Endothelial cell of umbilical vein (primary cell): ENCODE measurements around the gene NCEH1. TPM values are rescaled to one million over a fixed set of nuclear protein-coding genes. Genes with fewer than 3 reads are reported as not detected.

Source experiments
- BruUV-seq: library from RNA; stranded (reverse); fragments of 400-500 nt; replicated peaks from 2 replicates; lab custom pipeline; 2021; lab: Mats Ljungman, UMichigan
- CTCF ChIA-PET: fragments of 300-600, 350-600 bp; sonication (Branson Sonifier 250); formaldehyde crosslinking; loops from one replicate; lab custom pipeline; 2021; ENCODE audit warnings: antibody characterized with exemption, inconsistent platforms; lab: Charles Lee
- POLR2A ChIA-PET: fragments of 300-600, 350-600 bp; sonication (Branson Sonifier 250); formaldehyde crosslinking; loops from one replicate; lab custom pipeline; 2021; ENCODE audit warnings: antibody characterized with exemption, inconsistent platforms; lab: Charles Lee
- DNase-seq: peaks from one replicate; pipeline ENCODE4 v3.0.0-alpha.2; 2011; ENCODE audit warnings: low read depth, low spot score
- FAIRE-seq: peaks from 2 replicates; lab custom pipeline; 2011; peaks lifted over from hg19 to GRCh38; lab: Jason Lieb, UNC
- H2AFZ ChIP-seq: 2 replicates; pipeline ENCODE4 v1.6.0; 2012; ENCODE audit warnings: low read depth, low read length, control low read depth, inconsistent platforms
- H3K27ac ChIP-seq: 2 replicates; pipeline ENCODE4 v1.5.1; 2011; ENCODE audit warnings: low read depth, mild to moderate bottlenecking, control low read depth, low read length, moderate library complexity; ENCODE audit not compliant: insufficient read depth
- H3K27me3 ChIP-seq, 2 experiments: 2 replicates each; pipeline versions ENCODE4 v1.6.0 to v1.6.1; 2011; ENCODE audit warnings: low read length in 2 of 2, mixed read lengths in 1 of 2; ENCODE audit not compliant: control insufficient read depth in 2 of 2, insufficient read depth in 2 of 2
- H3K36me3 ChIP-seq, 2 experiments: 2 replicates in 1 of 2; 3 replicates in 1 of 2; pipeline ENCODE4 v1.5.1; 2011; ENCODE audit warnings: low read length in 2 of 2, mild to moderate bottlenecking in 1 of 2, moderate library complexity in 1 of 2; ENCODE audit not compliant: control insufficient read depth in 2 of 2, insufficient read depth in 2 of 2; ENCODE audit errors: extremely low read depth in 1 of 2
- H3K4me1 ChIP-seq: 3 replicates; pipeline ENCODE4 v1.5.1; 2011; ENCODE audit warnings: mild to moderate bottlenecking, low read length; ENCODE audit not compliant: control insufficient read depth, insufficient read depth; ENCODE audit errors: extremely low read depth
- H3K4me2 ChIP-seq: 2 replicates; pipeline ENCODE4 v1.6.1; 2011; ENCODE audit warnings: low read length, control low read depth, mixed read lengths; ENCODE audit not compliant: insufficient read depth
- H3K4me3 ChIP-seq, 3 experiments: fragments of 200-600 bp in 1 of 3; sonication (generic), shearing (Covaris generic) in 1 of 3; replicated peaks in 1 of 3; 2 replicates each; pipeline ENCODE4 v1.5.1; 2011 to 2016; ENCODE audit warnings: control low read depth in 3 of 3, low read length in 3 of 3, mild to moderate bottlenecking in 2 of 3, inconsistent platforms in 1 of 3, low read depth in 1 of 3, moderate library complexity in 1 of 3; ENCODE audit not compliant: insufficient read depth in 1 of 3
- H3K79me2 ChIP-seq: 2 replicates; pipeline ENCODE4 v1.6.0; 2012; ENCODE audit warnings: low read length, inconsistent platforms; ENCODE audit not compliant: control insufficient read depth, insufficient read depth
- H3K9ac ChIP-seq: replicated peaks from 2 replicates; pipeline ENCODE3; 2011; ENCODE audit warnings: low read length, control low read depth; ENCODE audit not compliant: insufficient read depth; ENCODE audit errors: extremely low read depth
- H3K9me1 ChIP-seq: replicated peaks from 3 replicates; pipeline ENCODE4 v1.6.0; 2011; ENCODE audit warnings: mild to moderate bottlenecking, low read length; ENCODE audit not compliant: control insufficient read depth, insufficient read depth; ENCODE audit errors: extremely low read depth
- H3K9me3 ChIP-seq: replicated peaks from 2 replicates; pipeline ENCODE4 v1.5.1; 2012; ENCODE audit warnings: low read length, inconsistent platforms; ENCODE audit not compliant: control insufficient read depth, insufficient read depth
- H4K20me1 ChIP-seq: replicated peaks from 2 replicates; pipeline ENCODE3; 2011; ENCODE audit warnings: mild to moderate bottlenecking, low read length; ENCODE audit not compliant: control insufficient read depth, insufficient read depth; ENCODE audit errors: extremely low read depth
- EZH2 ChIP-seq: IDR thresholded peaks from 2 replicates; pipeline ENCODE4 v1.6.1; 2012; ENCODE audit warnings: borderline replicate concordance, low read depth, mild to moderate bottlenecking, moderate library complexity, low read length, inconsistent platforms; ENCODE audit not compliant: severe bottlenecking
- FOS ChIP-seq: IDR thresholded peaks from 2 replicates; pipeline ENCODE4 v1.6.1; 2011; ENCODE audit warnings: mild to moderate bottlenecking, low read length, moderate library complexity, borderline replicate concordance; ENCODE audit not compliant: insufficient read depth
- GATA2 ChIP-seq: IDR thresholded peaks from 2 replicates; pipeline ENCODE4 v1.7.0; 2011; ENCODE audit warnings: low read depth, mild to moderate bottlenecking, moderate library complexity, mixed read lengths, low read length; ENCODE audit not compliant: insufficient read length, insufficient read depth
- JUN ChIP-seq: IDR thresholded peaks from 2 replicates; pipeline ENCODE4 v1.6.1; 2011; ENCODE audit warnings: borderline replicate concordance, low read depth; ENCODE audit not compliant: insufficient read length, insufficient read depth
- MYC ChIP-seq: IDR thresholded peaks from one replicate; pipeline ENCODE4 v1.6.1; 2011; ENCODE audit warnings: mild to moderate bottlenecking, low read depth, low read length
- POLR2A ChIP-seq: IDR thresholded peaks from 2 replicates; pipeline ENCODE4 v1.6.1; 2012; ENCODE audit warnings: low read depth, mild to moderate bottlenecking, control low read depth, low read length
- POLR2AphosphoS5 ChIP-seq: IDR thresholded peaks from 2 replicates; pipeline ENCODE4 v1.6.1; 2012; ENCODE audit warnings: low read depth, mild to moderate bottlenecking, control low read depth, low read length, moderate library complexity; ENCODE audit not compliant: insufficient read depth
- dilution Hi-C: fragments of 300-500 bp; cut with MboI; formaldehyde crosslinking; loops from one replicate; pipeline ENCODE4 v1.15.0; 2019; ENCODE audit warnings: low sequenced_read_pairs; ENCODE audit not compliant: extremely low pct_ligation_motif_present
- intact Hi-C: fragments of 100-400 bp; cut with micrococcal nuclease; formaldehyde crosslinking; loops from one replicate; pipeline ENCODE4 v1.10.0; 2022
- polyA plus RNA-seq, 4 experiments: library from polyadenylated mRNA; depleted of rRNA in 3 of 4; stranded (reverse) in 3 of 4; unstranded in 1 of 4; fragments of >200 nt; gene quantifications; 2 replicates each; pipeline versions ENCODE4 v1.2.1 to v1.2.3, GENCODE V29; 2011 to 2012; ENCODE audit warnings: missing spikeins in 1 of 4
- total RNA-seq: library from RNA; stranded (reverse); gene quantifications from 2 replicates; pipeline ENCODE4 v1.2.3, GENCODE V29; 2021
- TF ChIP-seq, protein P1 (sequence below), 2 donors: IDR thresholded peaks; 1 replicate in 1 of 2; 2 replicates in 1 of 2; pipeline ENCODE4 v1.5.1; 2011; ENCODE audit warnings: low read length in 2 of 2, mild to moderate bottlenecking in 2 of 2, moderate library complexity in 2 of 2, control low read depth in 1 of 2, inconsistent platforms in 1 of 2, low read depth in 1 of 2; ENCODE audit not compliant: insufficient read depth in 1 of 2; ENCODE audit errors: extremely low read depth in 1 of 2
- TF ChIP-seq, protein P2 (sequence below): IDR thresholded peaks from 2 replicates; pipeline ENCODE4 v1.6.1; 2011; ENCODE audit not compliant: insufficient read depth, insufficient read length

NCEH1 gene
- total and polyA plus RNA-seq, 2 donors (not counting 3 experiments of a cell fraction or from before 2014, with no cell fraction given), result 10.0 to 20.3 TPM

DNA sequence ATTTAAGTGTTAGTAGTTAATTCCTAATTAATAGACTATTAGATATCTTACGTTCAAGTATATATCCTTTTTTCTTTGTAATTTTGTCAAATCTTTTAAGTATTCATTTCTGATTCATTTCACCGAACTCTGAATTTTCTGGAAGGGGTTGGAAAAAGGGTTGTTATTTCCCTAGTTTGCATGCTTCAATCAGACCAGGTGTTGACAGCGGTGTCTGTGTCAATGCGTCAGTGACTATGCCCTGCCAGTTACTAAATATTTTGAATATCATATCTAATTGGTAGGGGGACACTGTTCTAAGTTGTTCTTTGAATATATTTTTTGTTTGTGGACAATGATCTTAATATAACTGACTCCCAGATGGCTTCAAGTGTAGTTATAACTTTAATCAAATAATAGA, 124.9 kb downstream of the NCEH1 start:
- TF ChIP-seq MYC (no peak), POLR2AphosphoS5 (no peak), GATA2 (no peak), FOS (no peak), EZH2 (no peak), POLR2A (no peak), JUN (no peak)
- TF ChIP-seq, protein P1, sequence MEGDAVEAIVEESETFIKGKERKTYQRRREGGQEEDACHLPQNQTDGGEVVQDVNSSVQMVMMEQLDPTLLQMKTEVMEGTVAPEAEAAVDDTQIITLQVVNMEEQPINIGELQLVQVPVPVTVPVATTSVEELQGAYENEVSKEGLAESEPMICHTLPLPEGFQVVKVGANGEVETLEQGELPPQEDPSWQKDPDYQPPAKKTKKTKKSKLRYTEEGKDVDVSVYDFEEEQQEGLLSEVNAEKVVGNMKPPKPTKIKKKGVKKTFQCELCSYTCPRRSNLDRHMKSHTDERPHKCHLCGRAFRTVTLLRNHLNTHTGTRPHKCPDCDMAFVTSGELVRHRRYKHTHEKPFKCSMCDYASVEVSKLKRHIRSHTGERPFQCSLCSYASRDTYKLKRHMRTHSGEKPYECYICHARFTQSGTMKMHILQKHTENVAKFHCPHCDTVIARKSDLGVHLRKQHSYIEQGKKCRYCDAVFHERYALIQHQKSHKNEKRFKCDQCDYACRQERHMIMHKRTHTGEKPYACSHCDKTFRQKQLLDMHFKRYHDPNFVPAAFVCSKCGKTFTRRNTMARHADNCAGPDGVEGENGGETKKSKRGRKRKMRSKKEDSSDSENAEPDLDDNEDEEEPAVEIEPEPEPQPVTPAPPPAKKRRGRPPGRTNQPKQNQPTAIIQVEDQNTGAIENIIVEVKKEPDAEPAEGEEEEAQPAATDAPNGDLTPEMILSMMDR (IDR thresholded peaks at IDR 0.05; ENCODE audit: extremely low read depth in 1 of 2, insufficient read depth in 1 of 2, low read depth in 1 of 2, low read length in 2 of 2), result no peak
- TF ChIP-seq, protein P2, sequence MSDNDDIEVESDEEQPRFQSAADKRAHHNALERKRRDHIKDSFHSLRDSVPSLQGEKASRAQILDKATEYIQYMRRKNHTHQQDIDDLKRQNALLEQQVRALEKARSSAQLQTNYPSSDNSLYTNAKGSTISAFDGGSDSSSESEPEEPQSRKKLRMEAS, result no peak
- Histone ChIP-seq H3K36me3 (no peaks in the 10 kb centered on the region), H3K9me1 (no peaks in the 10 kb centered on the region), H2AFZ (no peak overlapping the region), H3K4me1 (no peaks in the 10 kb centered on the region), H3K27ac (no peak overlapping the region), H3K9ac (no peak overlapping the region), H4K20me1 (no peaks in the 10 kb centered on the region), H3K4me2 (no peak overlapping the region), H3K9me3 (no peaks in the 10 kb centered on the region), H3K4me3 (no peak overlapping the region), H3K27me3 (peaks cover 0 to 2% of the 10 kb centered on the region in 2 experiments), H3K79me2 (no peaks in the 10 kb centered on the region)
- dilution Hi-C loops, result no loop called here
- no peak for FAIRE-seq
- no TSS peak for BruUV-seq
- intact Hi-C loops, result no loop called here
- ChIA-PET POLR2A (no interaction called here), CTCF (interaction anchor here (0.9 to 1.9 kb wide), 4 partner anchors 9 to 109 kb away, joined by 4 to 15 read pairs (median 4); no protein-coding TSS in a partner anchor)
- no peak for DNase-seq
